ENCODE measurements around the gene ENOX2. TPM values are rescaled to one million over a fixed set of nuclear protein-coding genes. Genes with fewer than 3 reads are reported as not detected.

The ENOX2 gene
- total RNA-seq, 1 donor from 2014 or later = 12.3 TPM

DNA sequence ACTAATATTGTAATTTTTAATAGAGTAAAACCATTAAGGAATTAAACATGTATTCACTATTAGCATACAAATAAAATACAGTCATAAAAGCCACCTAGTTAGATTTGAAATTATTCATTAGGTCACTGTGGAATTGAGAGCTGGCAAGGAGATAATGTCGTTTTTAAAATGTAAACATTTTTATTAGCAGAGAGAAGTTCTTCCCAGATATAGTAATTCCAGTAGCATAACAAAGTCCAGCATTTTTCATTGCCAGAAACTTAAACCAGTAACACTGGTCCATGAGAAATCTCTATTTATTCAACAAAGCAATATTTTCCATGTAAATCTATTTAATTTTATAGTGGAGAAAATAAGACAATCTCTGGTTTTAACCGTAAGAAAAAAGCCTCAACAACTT, 17.5 kb downstream of the ENOX2 start:
- no peak for DNase-seq (ENCODE audit: low read depth, low spot score)

DNA sequence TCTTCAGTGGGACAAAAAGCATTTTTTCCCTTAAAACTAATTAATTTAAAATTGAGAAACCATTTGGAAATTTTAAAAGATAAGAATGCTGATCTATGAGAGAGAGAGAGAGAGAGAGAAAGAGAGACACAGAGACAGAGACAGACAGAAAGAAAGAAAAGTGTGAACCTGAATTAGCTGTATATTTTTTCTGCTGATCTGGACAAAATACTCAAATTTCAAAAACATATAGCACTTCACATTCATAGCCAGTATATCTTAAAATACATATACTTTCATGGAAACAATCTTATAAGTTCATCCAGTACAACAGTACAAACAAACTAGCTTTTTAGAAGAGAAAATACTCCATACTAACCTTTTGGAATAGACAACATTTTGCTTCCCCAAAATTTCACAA, 18.4 kb downstream of the ENOX2 start:
- no peak for DNase-seq (ENCODE audit: low read depth, low spot score)

DNA sequence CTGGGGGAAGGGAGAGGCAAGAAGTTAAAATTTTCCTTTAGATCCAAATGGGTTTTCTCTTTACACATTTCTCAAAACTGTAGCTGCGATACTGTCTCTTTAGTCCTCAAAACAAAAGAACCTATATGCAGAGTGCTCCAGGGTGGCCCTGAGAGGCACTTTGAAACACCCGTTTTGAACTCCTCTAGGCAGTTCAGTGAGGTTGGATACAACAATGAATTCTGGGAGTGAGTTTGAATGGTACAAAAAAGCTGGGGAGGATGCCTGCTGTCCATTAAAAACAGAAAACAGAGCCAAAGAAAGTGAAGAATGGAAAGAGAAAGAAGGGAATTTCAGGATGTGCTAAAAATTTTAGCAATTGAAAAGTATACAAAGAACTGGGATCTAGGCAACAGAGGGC, 23.1 kb downstream of the ENOX2 start:
- no peak for DNase-seq (ENCODE audit: low read depth, low spot score)

DNA sequence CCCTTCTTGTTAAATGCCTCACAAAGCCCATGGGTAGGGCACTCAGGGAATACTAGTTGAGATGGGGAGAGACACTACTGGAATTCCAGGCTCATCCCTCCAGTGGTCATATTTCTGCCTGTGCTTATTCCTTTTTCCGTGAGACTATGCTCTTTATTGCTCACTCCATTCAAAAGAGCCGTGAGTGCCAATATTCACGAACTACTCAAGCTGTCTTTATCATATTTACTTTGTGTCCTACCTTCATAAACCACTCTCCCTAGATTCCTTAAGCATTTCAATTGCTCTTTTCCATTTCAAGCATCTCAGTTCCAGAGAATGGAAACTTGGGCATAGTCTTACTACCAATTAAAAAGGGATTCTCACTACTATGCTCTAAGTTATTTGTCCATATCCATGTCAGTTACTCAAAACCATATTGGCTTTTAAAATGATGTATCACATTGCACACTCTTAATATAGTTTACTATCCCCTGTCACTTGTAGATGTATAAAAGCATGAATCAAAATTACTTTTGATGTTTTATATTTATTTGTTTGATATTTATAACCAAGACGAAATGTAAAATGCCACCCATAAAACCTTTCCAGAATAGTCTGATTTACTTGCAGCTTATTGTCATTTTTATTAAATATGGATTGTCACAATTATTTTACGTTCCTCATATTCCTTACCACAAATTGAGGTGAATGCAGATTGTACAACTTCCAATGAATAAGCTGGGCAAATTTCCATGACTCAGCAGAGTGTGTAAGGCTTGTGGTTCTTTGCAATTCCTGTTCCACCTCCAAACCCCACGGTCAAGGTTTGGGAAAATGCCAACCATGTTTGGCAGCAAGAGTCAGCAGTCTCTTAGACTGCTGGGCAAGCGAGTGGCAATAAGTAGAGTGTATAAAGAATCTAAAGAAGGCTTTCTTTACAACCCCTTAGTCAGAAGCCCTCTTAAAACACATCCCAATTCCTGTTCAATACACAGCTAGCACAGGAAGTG, 24.4 kb downstream of the ENOX2 start:
- no peak for DNase-seq (ENCODE audit: low read depth, low spot score)

DNA sequence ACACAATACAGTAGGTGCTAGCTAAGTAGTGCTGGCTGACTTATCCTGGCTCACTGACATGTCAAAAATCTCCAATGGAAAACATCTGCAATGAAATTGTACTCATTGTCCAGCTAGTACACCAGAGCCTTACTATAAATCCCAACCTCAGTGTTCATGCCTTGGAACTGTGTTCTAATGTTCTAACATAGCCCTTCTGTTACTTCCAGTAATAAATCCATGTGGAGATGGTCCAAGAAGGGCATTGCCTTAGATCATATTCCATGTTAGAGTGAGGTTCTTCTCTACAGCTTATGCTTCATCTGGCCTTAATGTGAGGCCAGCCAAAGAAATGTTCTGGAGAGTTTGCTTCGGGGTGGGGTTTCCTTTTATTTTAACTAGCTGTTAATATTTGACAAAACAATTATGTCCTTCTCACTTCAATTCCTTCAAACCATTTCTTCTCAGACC, 25.1 kb downstream of the ENOX2 start:
- no peak for DNase-seq (ENCODE audit: low read depth, low spot score)

DNA sequence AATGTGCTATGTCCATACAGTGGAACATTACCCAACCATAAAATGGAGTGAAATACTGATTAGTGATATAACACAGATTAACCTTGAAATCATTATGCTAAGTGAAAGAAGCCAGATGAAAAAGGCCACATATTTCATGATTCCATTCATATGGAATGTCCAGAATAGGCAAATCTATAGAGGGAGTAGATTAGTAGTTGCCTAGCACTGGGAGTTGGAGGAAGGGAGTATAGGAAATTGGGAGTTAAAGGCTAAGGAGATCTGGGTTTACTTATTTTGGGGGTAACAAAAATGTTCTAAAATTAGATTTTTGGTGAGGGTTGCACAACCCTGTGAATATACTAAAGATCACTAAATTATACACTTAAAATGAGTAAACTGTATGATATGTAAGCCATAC, 26.8 kb downstream of the ENOX2 start:
- DNase-seq (ENCODE audit: low read depth, low spot score) = no peak

DNA sequence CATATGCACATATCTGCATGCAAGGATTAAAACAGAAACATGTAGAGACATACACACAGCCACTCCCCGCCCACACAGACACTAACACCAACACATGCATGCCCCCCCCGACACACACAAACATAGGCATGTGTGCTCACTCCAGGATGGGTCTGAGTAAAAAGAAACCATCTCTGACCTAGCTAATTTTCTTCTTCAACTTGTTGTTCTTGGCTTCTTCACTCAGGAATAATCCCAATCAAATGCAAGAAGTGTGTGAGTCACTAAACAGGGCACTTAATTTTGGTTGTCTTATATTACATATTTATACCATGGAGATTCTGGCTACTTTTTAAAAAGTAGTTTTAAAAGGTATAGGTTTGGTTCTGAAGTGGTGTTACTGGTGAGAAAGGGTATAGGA, 28.3 kb downstream of the ENOX2 start:
- DNase-seq (ENCODE audit: low read depth, low spot score) = no peak

DNA sequence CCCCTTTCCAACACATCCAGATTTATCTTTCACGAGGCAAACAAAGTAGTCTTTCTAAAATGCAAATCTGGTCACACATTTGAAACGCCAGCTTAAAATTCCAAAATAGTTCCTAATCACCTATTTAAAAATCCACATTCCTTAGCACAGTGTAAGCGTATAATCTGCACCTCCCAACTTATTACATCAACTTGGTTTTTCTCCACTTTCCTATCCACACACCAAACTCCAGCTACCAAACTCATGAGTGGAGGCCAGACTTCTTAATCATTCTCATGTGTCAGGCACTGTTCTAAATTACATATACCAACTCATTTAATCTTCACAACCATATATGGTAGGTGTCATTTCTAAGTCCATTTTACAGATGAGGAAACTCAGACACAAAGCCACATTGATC, 33.8 kb downstream of the ENOX2 start:
- no peak for DNase-seq (ENCODE audit: low read depth, low spot score)

DNA sequence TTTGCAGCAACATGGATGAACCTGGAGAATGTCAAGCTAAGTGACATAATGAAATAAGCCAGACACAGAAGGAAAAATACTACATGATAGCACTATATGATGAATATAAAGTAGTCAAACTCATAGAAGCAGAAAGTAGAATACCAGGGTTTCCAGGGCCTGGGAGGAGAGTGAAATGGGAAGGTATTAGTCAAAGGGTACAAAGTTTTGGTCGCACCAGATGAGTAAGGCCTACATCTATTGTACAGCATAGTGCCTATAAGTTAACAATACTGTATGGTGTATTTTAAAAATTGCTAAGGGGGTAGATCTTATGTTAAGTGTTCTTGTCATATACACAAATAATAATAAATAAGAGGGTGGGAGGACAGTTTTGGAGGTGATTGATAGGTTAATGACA, 41.5 kb downstream of the ENOX2 start:
- DNase-seq (ENCODE audit: low read depth, low spot score) = no peak

DNA sequence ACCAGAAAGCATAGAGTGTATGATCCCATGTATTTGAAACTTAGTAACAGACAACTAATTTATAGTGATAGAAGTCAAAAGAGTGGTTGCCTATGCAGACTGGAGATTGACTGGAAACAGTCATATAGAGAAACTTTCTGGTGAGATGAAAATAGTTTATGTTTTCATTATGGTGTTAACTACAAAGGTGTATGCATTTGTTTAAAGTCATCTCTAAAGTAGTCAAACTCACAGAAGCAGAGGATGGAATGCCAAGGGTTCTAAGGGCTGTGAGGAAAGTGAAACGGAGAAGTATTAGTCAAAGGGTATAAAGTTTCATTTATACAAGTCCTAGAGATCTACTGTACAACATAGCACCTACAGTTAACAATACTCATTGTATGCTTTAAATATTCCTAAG, 45.8 kb downstream of the ENOX2 start:
- no peak for DNase-seq (ENCODE audit: low read depth, low spot score)

DNA sequence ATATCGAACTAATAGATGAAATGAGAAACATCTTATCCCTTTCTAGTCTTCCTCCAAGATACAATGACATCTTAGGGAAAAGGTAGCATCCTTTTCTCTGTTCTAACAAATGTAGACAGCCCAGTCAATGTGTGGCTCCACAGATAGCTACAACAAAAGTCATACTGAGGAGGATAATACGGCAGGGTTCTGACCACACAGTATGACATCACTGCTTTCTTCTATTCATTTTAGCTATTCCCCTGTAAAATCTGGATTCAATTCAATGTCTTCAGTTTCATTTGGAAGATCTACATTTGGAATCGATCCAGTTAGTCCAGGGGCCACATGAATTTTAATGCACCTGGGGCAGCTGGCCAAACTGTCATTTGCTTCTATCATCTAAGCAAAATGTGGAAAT, 51.4 kb downstream of the ENOX2 start:
- DNase-seq (ENCODE audit: low read depth, low spot score) = no peak

DNA sequence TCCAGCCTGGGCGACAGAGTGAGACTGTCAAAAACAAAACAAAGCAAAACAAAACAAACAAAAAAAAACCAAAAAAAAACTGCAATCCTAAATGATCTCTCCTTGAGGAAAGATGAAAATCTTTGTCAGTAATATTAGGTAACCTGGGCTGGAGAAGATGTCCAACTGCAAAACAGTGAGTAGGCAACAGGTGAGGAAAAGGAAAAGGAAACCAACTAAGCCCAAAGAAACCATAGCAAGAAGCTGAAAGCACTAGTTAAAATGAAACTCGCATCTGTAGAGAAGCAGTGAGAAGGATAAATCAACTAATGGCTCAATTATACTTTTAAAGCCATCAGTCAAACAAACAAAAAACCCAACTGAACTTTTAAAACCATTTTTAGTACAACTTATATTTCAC, 54.2 kb downstream of the ENOX2 start:
- DNase-seq (ENCODE audit: low read depth, low spot score) = no peak

DNA sequence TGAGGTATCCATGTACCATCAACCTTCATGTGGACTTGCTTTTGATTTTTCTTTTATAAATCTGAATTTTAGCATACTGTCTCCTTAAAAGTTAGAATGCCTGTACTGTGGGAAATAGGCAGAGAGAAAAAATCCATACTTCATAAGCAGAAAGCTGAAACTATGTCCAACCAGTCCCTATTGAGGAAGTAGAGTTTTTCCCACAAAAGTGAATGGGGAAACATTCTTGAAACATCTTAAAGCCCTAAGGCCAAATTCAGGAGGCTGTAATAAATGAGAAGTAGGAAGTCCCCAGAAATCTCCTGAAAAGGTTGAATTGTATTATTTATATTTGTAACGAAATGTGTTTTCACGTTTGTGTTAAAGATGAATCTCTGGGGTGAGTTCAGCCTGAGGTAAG, 56.3 kb downstream of the ENOX2 start:
- no peak for DNase-seq (ENCODE audit: low read depth, low spot score)

DNA sequence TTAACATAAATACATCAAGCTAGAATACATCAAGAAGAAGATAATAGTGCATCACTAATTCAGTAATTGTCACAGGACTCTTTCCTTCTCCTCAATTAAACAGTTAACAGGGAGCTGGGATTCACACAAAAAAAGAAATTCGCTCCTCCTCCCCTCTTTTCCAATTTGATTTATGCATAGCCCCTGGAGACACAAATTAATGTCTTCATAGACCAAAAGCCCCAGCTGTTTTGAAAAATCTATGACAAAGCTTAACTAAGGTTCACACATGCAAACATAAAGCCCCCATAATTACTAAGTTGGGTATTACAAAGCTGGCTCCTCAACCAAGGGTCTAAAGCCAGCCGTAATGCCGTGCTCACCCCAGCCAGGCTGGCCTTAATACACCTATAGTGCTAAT, 61.2 kb downstream of the ENOX2 start:
- no peak for DNase-seq (ENCODE audit: low read depth, low spot score)

DNA sequence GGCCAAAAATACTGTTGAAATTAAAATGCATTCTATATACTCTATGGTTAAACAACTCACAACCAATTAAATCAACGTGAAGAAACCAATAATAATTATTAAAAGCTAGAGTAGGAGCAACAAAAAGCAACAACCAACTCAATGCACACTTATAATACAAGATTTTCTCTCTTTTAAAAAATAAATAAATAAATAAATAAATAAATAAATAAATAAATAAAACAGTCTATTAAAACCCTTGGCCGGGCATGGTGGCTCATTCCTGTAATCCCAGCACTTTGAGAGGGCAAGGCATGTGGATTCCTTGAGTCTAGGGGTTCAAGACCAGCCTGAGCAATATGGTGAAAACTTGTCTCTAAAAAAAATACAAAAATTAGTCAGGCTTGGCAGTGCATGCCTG, 62.7 kb downstream of the ENOX2 start:
- no peak for DNase-seq (ENCODE audit: low read depth, low spot score)

DNA sequence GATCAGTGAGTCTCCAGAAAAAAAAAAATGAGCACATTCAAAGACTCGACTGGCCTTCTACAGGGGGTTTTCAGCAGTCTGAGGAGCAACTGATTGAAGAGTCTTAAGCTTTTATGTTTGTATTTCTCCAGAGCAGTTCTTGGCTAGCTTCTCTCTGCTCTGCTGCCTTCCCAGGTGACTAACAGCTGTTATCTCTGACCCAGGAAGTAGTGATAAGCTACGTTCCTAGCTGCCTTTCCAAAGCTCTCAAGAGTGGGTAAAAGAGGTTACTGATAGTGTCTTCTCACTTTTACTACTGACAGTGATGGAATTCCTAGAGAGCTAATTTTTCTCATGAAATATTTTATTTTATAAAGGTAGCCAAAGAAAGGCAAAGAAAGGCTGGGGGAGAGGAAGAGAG, 66.6 kb downstream of the ENOX2 start:
- no peak for DNase-seq (ENCODE audit: low read depth, low spot score)

DNA sequence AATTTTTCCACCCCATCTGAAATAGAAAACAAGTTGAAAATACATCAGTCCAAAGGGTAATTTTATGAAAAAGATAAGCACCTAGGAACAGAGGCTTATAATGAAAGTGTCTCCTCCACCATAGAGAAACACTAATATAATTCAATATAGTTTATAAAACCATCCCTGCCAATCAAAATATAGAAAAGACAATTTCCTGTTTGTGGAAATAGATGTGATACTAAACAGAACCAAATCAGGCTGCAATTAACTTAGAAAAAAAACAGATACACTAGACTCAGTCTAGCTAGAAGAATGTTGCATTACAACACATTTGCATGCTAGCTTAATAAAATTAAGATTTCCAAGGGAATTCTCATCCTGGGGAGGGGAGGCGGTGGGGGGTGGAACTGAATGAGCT, 68.2 kb downstream of the ENOX2 start:
- DNase-seq (ENCODE audit: low read depth, low spot score) = no peak

DNA sequence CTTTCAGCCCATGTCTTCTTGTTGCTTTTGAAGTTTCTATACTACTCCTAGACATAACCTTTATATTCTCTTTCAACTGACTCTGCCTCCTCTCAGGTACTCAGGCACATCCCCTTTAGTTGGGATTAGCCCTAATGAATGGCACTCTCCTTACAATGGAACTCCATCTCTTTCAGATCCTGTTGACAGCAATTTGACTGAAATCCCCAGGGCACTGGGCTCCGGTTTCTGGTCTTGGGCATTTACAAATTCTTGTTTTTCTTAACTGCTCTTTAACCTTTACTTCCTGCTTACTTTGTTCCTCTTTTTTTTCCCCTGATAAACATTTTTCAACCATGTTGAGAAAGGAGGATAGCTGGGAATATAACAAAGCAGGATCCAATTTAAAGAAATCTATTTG, 68.9 kb downstream of the ENOX2 start:
- DNase-seq (ENCODE audit: low read depth, low spot score) = no peak

DNA sequence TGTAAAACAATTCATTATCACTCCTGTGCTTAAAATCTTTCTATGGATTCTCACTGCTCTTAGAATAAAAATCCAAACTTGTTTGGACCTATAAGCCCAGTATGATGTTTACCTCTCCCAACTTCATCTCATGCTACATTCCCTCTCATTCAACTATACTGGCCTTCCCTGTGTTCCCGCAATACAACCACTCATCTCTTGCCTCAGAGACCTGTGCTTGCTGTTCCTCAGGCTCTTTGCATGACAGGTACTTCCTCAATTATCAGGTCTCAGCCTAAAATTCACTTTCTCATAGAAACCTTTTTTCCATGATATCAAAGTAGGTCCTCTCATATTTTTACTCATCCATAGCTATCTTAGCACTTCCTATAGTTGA, 71.7 kb downstream of the ENOX2 start:
- no peak for DNase-seq (ENCODE audit: low read depth, low spot score)

DNA sequence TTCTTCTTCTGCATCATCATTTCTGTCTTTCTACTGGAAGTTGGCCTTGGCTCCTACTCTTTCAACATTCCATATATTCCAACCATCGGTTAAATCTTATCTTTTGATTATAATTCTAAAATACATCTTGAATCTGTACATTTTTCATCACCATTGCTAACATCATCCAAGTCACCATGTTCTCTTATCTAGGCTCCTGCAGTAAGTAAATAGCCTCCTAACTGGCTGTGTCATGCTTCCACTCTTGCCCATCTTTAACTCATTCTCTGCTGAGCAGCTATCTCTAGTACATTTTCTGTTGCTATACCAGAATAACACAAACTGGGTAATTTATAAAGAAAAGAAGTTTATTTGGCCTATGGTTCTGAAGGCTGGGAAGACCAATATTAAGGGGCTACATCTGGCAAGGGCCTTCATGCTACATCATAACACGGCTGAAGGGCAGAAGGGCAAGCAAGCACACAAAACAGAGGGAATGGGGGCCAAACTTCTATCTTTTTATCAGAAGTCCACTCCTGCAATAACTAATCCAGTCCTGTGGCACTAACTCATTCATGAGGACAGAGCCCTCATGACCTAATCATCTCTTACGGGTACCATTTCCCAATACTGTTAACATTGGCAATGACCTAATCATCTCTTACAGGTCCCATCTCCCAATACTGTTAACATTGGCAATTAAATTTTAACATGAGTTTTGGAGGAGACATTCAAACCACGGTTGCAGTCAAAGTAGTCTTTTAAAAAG, 72.2 kb downstream of the ENOX2 start:
- DNase-seq (ENCODE audit: low read depth, low spot score) = no peak

DNA sequence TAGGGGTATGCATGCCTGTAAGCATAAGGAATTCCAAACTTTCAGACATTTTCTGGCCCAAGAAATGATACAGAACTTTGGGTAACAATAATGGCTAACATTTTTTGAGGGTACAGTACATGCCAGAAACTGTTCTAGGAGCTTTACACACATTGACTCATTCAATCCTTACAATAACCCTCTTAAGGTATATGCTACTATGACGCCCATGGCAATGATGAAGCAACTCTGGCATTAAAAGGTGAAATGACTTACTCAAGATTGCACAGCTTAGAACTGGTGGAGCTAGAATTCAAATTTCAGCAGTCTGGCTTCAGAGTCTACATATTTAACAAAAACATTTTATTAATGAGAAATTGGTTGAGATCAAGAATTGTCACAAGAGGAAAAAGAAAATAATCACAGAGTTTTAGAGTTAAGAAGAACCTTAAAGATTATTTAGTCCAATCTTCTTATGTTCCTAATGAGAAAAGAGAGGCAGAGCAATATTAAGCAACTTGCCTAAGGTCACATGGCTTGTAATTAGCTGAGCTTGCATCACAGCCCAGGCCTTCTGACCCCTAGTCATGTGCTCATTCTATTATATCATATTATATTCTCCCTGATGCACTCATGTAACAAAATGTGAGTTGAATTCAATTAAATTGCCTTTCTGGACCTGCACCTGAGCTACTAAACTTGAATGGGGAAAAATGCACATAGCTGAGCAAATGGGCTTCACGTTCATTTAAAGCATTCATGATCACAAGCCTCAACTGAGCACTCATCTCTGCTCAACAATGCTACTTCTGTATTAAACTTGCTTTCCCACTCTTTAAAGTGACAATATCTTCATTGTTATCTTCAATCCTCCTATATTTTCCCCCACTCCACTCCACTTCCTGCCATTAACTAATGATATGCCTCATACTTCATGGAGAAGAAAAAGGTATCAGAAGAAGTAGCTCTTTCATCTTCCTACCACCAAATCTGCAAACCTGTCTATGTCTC, 73.2 kb downstream of the ENOX2 start:
- no peak for DNase-seq (ENCODE audit: low read depth, low spot score)

DNA sequence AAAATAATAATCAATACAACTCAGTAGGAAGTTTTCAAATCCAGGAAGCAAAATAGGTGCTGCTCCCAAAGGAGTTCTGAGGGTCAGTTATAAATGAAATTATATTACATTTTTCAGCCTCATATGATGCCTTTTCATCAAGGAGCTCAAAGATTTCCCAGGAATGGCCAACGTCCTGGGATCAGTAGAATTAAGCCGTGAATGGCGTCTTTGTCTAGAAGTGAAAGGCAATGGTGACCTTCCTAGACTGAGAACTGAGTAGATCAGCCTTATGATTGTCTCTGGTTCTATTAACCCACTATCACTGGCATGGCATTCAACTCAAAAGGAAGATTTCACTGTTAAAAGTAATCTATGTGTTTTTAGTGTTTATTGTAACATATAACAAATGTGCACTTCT, 74.4 kb downstream of the ENOX2 start:
- DNase-seq (ENCODE audit: low read depth, low spot score) = no peak

All from pulmonary artery endothelial cell (primary cell).